IPS-18c (cell line): ENCODE results near the gene MSI2.

ENCODE experiments used
- H3K4me3 ChIP-seq: 2 replicates; pipeline ENCODE4 v1.7.0; 2013; ENCODE audit warnings: low read depth, mild to moderate bottlenecking, low read length, moderate library complexity; ENCODE audit not compliant: insufficient read depth
- H3K9me3 ChIP-seq: one replicate; pipeline ENCODE4 v1.6.1; 2013; ENCODE audit warnings: mild to moderate bottlenecking, low read length, moderate library complexity; ENCODE audit not compliant: control insufficient read depth, insufficient read depth

The MSI2 gene

GRCh38 chr17:57585341-57586195 lies 329.2 kb downstream of the MSI2 start:
- H3K4me3 ChIP-seq = no peak overlapping the region; the same call in 1 of the 2 replicates
- H3K9me3 ChIP-seq = no peaks in the 10 kb centered on the region

GRCh38 chr17:57586196-57586740 lies 329.9 kb downstream of the MSI2 start:
- no peaks in the 10 kb centered on the region for H3K9me3 ChIP-seq
- no peak overlapping the region for H3K4me3 ChIP-seq

GRCh38 chr17:57586742-57587141 lies 330.4 kb downstream of the MSI2 start:
- Histone ChIP-seq H3K9me3 (no peaks in the 10 kb centered on the region), H3K4me3 (no peak overlapping the region)

GRCh38 chr17:57587193-57587969 lies 331.1 kb downstream of the MSI2 start:
- Histone ChIP-seq H3K9me3 (no peaks in the 10 kb centered on the region), H3K4me3 (no peak overlapping the region)

DNA sequence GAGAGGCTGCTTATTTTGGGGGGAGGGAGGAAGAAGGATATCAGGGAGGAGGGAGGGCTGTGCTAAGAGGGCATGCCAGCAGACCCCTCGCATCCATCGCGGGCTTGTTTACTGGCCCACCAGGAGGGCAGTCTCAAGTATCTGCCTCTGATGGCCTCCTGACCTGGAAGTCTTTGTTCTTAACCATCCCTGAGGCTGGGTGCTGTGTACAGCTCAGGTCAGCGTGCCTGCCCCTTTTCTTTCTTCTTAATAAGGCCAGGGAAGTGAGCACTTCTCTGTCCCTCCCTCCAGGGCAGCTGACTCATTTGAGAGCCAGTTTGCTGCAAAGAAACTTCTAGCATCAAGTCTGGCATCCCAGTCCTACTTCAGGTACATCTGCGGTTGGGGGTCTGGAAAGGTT lies 331.8 kb downstream of the MSI2 start:
- no peak overlapping the region for H3K4me3 ChIP-seq
- H3K9me3 ChIP-seq = no peaks in the 10 kb centered on the region

GRCh38 chr17:57589151-57590034 lies 333.1 kb downstream of the MSI2 start:
- Histone ChIP-seq H3K9me3 (no peaks in the 10 kb centered on the region), H3K4me3 (no peak overlapping the region)

- Histone ChIP-seq H3K4me3 (no peak overlapping the region), H3K9me3 (no peaks in the 10 kb centered on the region)
These were observed 337.6 kb downstream of the MSI2 start for GRCh38 chr17:57593739-57594462.

GRCh38 chr17:57594767-57595166 lies 338.4 kb downstream of the MSI2 start:
- no peaks in the 10 kb centered on the region for H3K9me3 ChIP-seq
- H3K4me3 ChIP-seq = no peak overlapping the region

DNA sequence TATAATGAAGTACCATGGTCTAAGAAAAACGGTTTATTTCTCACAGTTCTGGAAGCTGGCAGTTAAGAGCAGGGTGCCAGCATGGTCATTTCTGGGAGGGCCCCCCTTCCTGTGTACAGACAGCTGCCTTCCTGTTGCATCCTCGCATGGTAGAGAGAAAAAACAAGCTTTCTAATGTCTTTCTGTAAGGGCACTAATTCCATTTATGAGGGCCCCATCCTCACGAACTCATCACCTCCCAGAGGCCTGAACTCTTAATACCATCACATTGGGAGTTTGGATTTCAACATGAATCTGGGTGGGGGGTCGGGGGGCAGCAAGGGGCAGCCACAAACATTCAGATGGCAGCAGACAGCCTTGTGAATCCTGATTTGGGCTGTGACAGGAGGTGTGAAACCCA lies 339.1 kb downstream of the MSI2 start:
- H3K9me3 ChIP-seq = no peaks in the 10 kb centered on the region
- no peak overlapping the region for H3K4me3 ChIP-seq

DNA sequence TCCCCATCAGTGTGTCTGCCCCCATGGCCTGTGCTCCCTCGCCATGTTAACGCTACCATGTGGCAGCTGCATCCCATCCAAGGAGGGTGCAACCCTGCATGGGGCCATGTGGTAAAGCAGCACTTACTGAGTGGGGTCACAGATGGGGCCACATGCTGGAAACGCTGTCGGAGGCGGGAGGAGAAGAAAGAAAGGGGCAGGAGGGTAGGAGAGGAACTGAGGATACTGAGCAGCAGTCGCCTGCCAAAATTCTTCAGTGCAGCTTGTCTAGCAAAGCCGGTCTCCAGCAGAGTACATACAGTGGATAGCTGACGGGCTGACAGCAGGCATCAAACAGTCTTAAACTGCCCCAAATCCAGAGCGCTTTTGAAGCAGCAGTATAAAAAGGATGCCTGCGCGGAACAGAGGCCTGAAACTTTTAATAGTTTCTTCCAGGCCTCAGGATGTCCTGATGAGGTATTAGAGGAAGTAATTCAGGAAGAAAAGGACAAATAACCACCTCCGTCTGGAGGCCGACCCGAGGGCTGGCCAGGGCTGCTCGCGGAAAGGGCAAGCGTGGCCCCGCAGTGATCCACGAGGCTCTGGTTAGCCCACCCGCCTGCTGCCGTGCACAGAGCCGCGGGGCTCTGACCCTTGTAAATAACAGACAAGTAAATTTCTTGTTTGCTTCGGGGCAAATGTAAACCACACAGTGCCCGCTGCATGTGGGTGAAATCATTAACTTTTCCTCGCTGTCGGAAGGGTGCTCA lies 339.8 kb downstream of the MSI2 start:
- Histone ChIP-seq H3K4me3 (no peak overlapping the region), H3K9me3 (no peaks in the 10 kb centered on the region)

DNA sequence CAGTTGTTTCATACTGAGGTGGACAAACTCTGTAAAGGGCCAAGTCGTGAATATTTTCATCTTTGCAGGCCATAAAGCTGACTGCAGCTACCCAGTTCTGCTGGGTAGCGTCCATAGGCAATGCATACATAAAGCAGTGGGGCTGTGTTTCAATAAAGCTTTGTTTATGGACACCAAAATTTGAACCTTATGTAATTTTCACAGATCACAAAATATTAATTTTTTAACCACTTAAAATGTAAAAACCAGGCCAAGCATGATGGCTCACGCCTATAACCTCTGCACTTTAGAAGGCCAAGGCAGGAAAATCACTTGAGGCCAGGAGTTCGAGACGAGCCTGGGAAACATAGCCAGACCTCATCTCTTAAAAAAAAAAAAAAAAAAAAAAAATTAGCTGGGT lies 340.8 kb downstream of the MSI2 start:
- H3K4me3 ChIP-seq = no peak overlapping the region
- H3K9me3 ChIP-seq = no peaks in the 10 kb centered on the region

GRCh38 chr17:57597531-57598453 lies 341.5 kb downstream of the MSI2 start:
- no peak overlapping the region for H3K4me3 ChIP-seq
- H3K9me3 ChIP-seq = no peaks in the 10 kb centered on the region

GRCh38 chr17:57599271-57600045 lies 343.1 kb downstream of the MSI2 start:
- H3K4me3 ChIP-seq = no peak overlapping the region; the same call in 1 of the 2 replicates
- H3K9me3 ChIP-seq = no peaks in the 10 kb centered on the region

DNA sequence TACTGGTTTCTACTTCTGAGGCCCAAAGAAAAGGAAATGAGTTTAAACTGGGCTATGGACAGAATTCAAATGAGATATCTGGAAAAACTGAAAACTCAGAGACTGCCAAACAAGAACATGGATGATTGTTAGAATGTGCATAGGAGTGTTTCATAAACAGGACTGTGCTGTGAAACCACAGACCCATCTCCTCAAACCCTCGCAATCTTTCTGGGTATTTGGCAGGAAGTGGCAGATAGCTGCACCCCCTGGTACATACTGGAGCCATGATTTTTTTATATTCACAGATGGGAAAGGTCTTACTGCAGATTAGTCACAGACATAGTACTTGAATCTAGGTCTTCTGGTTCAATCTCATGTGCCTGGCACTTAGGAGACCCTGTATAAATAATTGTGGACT lies 343.8 kb downstream of the MSI2 start:
- Histone ChIP-seq H3K9me3 (no peaks in the 10 kb centered on the region), H3K4me3 (no peak overlapping the region)
